Transverse colon (tissue), 4 donors: ENCODE results near the gene SNX1. TPM values are rescaled to one million over a fixed set of nuclear protein-coding genes. Genes with fewer than 3 reads are reported as not detected.

Source experiments
- DNase-seq: peaks from one replicate; pipeline ENCODE4 v3.0.0-alpha.2; 2019
- H3K27ac ChIP-seq, 4 donors: fragments of 200-600 bp; sonication (generic); 2 replicates each; pipeline ENCODE4 v1.5.1; 2016 to 2018; ENCODE audit warnings: inconsistent platforms in 4 of 4
- H3K27me3 ChIP-seq: fragments of 200-600 bp; sonication (generic); 2 replicates; pipeline ENCODE4 v1.5.1; 2017; ENCODE audit warnings: inconsistent platforms
- H3K36me3 ChIP-seq, 4 donors: fragments of 200-600 bp; sonication (generic); 2 replicates each; pipeline ENCODE4 v1.5.1; 2017 to 2019; ENCODE audit warnings: inconsistent platforms in 4 of 4
- H3K4me1 ChIP-seq, 4 donors: fragments of 200-600 bp; sonication (generic); 2 replicates each; pipeline ENCODE4 v1.5.1; 2017 to 2020; ENCODE audit warnings: inconsistent platforms in 4 of 4
- H3K4me3 ChIP-seq, 4 donors: fragments of 200-600 bp; sonication (generic); 1 replicate in 1 of 4; 2 replicates in 3 of 4; pipeline versions ENCODE4 v1.5.1 to v1.6.1; 2017 to 2019; ENCODE audit warnings: inconsistent platforms in 4 of 4
- H3K9me3 ChIP-seq, 2 donors: fragments of 200-600 bp; sonication (generic); 2 replicates each; pipeline ENCODE4 v1.5.1; 2017 to 2019; ENCODE audit warnings: inconsistent platforms in 2 of 2
- CTCF ChIP-seq, 5 experiments: fragments of 200-600 bp in 3 of 5; fragments of 450-650 bp in 2 of 5; sonication (generic) in 3 of 5; IDR thresholded peaks; 1 replicate in 2 of 5; 2 replicates in 3 of 5; pipeline ENCODE4 v1.5.1; 2016 to 2017; ENCODE audit warnings: antibody characterized with exemption in 5 of 5, inconsistent platforms in 3 of 5, mild to moderate bottlenecking in 2 of 5, moderate library complexity in 1 of 5
- EP300 ChIP-seq: sonication (generic); formaldehyde crosslinking; IDR thresholded peaks from one replicate; pipeline ENCODE4 v1.6.1; 2017; ENCODE audit warnings: antibody characterized with exemption, low read depth
- POLR2A ChIP-seq: fragments of 450-650 bp; IDR thresholded peaks from one replicate; pipeline ENCODE4 v1.6.1; 2016; ENCODE audit warnings: antibody characterized with exemption, mild to moderate bottlenecking, moderate library complexity
- POLR2AphosphoS5 ChIP-seq, 3 donors: sonication (generic); formaldehyde crosslinking; IDR thresholded peaks; one replicate each; pipeline ENCODE4 v1.6.1; 2016; ENCODE audit warnings: antibody characterized with exemption in 3 of 3
- WGBS, 2 donors: methylation state at CpG; one replicate each; pipeline ENCODE4 v1.1.5; 2018; ENCODE audit warnings: low coverage in 1 of 2; 5-methylcytosine and 5-hydroxymethylcytosine counted together
- in situ Hi-C, 4 donors: fragments of 200-750 bp; cut with MboI; loops; one replicate each; pipeline versions ENCODE4 v1.15.0 to v1.15.1; 2017; ENCODE audit warnings: low sequenced_read_pairs in 3 of 4, low pct_ligation_motif_present in 1 of 4, low pct_unique_long_range_greater_than_20kb in 1 of 4
- intact Hi-C: fragments of 100-400 bp; cut with DNase I; formaldehyde crosslinking; loops from one replicate; pipeline ENCODE4 v1.15.1; 2023; ENCODE audit warnings: low total_unique reads
- small RNA-seq, 4 donors: library from RNA; depleted of rRNA; stranded (forward); fragments of <200 nt; gene quantifications; one replicate each; pipeline ENCODE3, GENCODE V24; 2016
- total RNA-seq, 4 donors: library from RNA; depleted of rRNA; stranded (reverse); fragments of >200 nt; gene quantifications; one replicate each; pipeline ENCODE4 v1.1.0, GENCODE V29; 2016

The SNX1 gene
- total RNA-seq, 4 donors from 2014 or later = 42.4 to 91.0 (median 65.4) TPM

GRCh38 chr15:64187396-64188191, 91.8 kb downstream of the SNX1 start:
- no peaks in the 10 kb centered on the region for H3K27me3 ChIP-seq
- TF ChIP-seq EP300 = no peak
- TF ChIP-seq CTCF (IDR thresholded peaks at IDR 0.05) = no peak
- TF ChIP-seq POLR2A = no peak
- TF ChIP-seq POLR2AphosphoS5 (IDR thresholded peaks at IDR 0.05) = no peak
- intact Hi-C loops (no loop called here), in situ Hi-C loops (no loop called here)
- H3K9me3 ChIP-seq = no peaks in the 10 kb centered on the region
- WGBS, 2 donors = 87 to 89% methylated on average over 1 to 2 of the region's 2 CpGs
- no peak overlapping the region for H3K27ac ChIP-seq
- H3K4me3 ChIP-seq = no peak overlapping the region
- no peaks in the 10 kb centered on the region for H3K4me1 ChIP-seq
- no peaks in the 10 kb centered on the region for H3K36me3 ChIP-seq
- no peak for DNase-seq

Small RNA genes within 50 kb of the gene (small RNA-seq; reads per million reads assigned to genes)
- gene RF00019 = 0 reads per million in 4 donors

Other genes starting within 250 kb of the SNX1 start
- 100 to 1,000 TPM in 3 of 4 donors, 10 to 100 TPM in 1; 45.1 to 244 (median 107) TPM for gene DAPK2, start 49.5 kb upstream of the SNX1 start, total RNA-seq
- gene CIAO2A, start 2.1 kb upstream of the SNX1 start, total RNA-seq = 100 to 1,000 TPM in 2 of 4 donors, 10 to 100 TPM in 2; 28.1 to 160 (median 104) TPM
- 1 to 10 TPM in 2 of 4 donors, not detected in 2; 2.2 to 3.7 TPM for gene SNX22, start 55.7 kb downstream of the SNX1 start, total RNA-seq
- gene PPIB, start 67.0 kb downstream of the SNX1 start, total RNA-seq = 100 to 1,000 TPM in 3 of 4 donors, 10 to 100 TPM in 1; 39.6 to 226 (median 154) TPM